ENCODE data around the gene SPINK4.

Gene SPINK4

DNA sequence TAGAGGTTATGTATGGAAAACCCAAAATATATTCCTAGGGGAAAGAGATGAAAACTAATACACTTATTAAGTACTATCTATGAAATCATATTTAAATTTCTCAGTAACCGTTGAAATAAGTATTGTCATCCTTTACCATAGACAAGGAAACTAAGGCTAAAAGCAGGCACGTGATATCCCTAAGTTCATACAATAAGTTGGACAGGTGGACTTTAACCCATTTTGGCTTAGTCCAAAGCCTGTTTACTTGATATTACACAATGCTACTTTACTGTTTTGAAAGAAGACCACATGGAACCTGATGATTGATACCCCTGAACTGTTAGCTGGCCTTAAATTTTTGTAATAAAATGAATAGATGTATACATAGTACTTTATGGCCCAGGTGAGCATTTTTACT lies 53.8 kb downstream of the SPINK4 start:
- Histone ChIP-seq H3K9me2 (ENCODE audit: low read depth, low read length) (no peaks in the 10 kb centered on the region), H3K36me3 (ENCODE audit: insufficient read depth, low read length) (peaks cover 66% of the 10 kb centered on the region), H4K20me1 (ENCODE audit: insufficient read depth, low read length) (no peaks in the 10 kb centered on the region), H3K27ac (ENCODE audit: low read depth, low read length, poor library complexity, severe bottlenecking) (no peak overlapping the region), H3K9me3 (ENCODE audit: low read length) (no peaks in the 10 kb centered on the region), H3K4me1 (ENCODE audit: insufficient read depth, low read length, severe bottlenecking) (peaks cover 87% of the 10 kb centered on the region), H3K79me2 (ENCODE audit: insufficient read depth, low read length) (peaks cover 63% of the 10 kb centered on the region), H3K4me3 (ENCODE audit: low read depth, low read length, poor library complexity, severe bottlenecking) (no peak overlapping the region), H3K9ac (ENCODE audit: low read length) (no peak overlapping the region), H2AFZ (ENCODE audit: low read length) (no peak overlapping the region), H3F3A (ENCODE audit: insufficient read depth, low read length) (peaks cover 4% of the 10 kb centered on the region; the same call in 1 of the 2 replicates), H3K4me2 (ENCODE audit: low read length) (no peak overlapping the region; the same call in 1 of the 2 replicates), H3K27me3 (ENCODE audit: insufficient read depth, low read length) (no peaks in the 10 kb centered on the region)
- TF ChIP-seq, protein P1, sequence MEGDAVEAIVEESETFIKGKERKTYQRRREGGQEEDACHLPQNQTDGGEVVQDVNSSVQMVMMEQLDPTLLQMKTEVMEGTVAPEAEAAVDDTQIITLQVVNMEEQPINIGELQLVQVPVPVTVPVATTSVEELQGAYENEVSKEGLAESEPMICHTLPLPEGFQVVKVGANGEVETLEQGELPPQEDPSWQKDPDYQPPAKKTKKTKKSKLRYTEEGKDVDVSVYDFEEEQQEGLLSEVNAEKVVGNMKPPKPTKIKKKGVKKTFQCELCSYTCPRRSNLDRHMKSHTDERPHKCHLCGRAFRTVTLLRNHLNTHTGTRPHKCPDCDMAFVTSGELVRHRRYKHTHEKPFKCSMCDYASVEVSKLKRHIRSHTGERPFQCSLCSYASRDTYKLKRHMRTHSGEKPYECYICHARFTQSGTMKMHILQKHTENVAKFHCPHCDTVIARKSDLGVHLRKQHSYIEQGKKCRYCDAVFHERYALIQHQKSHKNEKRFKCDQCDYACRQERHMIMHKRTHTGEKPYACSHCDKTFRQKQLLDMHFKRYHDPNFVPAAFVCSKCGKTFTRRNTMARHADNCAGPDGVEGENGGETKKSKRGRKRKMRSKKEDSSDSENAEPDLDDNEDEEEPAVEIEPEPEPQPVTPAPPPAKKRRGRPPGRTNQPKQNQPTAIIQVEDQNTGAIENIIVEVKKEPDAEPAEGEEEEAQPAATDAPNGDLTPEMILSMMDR (IDR thresholded peaks at IDR 0.05; ENCODE audit: low read length), result no peak
- TF ChIP-seq EZH2 (IDR thresholded peaks at IDR 0.05; ENCODE audit: borderline replicate concordance, low read length), result no peak

DNA sequence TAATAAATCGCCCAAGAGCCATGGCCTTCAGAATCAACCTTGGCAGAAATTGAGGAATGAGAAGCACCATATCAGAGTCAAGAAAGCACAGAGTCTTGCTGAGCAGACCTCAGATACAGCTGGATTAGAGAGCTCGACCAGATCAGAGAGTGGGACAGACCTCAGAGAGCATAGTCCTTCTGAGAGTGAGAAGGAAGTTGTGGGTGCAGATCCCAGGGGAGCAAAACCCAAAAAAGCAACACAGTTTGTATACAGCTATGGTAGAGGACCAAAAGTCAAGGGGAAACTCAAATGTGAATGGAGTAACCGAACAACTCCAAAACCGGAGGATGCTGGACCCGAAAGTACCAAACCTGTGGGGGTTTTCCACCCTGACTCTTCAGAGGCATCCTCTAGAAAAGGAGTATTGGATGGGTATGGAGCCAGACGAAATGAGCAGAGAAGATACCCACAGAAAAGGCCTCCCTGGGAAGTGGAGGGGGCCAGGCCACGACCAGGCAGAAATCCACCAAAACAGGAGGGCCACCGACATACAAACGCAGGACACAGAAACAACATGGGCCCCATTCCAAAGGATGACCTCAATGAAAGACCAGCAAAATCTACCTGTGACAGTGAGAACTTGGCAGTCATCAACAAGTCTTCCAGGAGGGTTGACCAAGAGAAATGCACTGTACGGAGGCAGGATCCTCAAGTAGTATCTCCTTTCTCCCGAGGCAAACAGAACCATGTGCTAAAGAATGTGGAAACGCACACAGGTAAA lies 54.9 kb downstream of the SPINK4 start:
- Histone ChIP-seq H3K9me2 (ENCODE audit: low read depth, low read length) (no peaks in the 10 kb centered on the region), H3K4me3 (ENCODE audit: low read depth, low read length, poor library complexity, severe bottlenecking) (peak overlapping the region; percentile 6), H4K20me1 (ENCODE audit: insufficient read depth, low read length) (no peaks in the 10 kb centered on the region), H3K4me2 (ENCODE audit: low read length) (peak overlapping the region; percentile 26; the same call in 1 of the 2 replicates), H3K9me3 (ENCODE audit: low read length) (no peaks in the 10 kb centered on the region), H3K27ac (ENCODE audit: low read depth, low read length, poor library complexity, severe bottlenecking) (peak overlapping the region; percentile 36), H3K27me3 (ENCODE audit: insufficient read depth, low read length) (no peaks in the 10 kb centered on the region), H3K79me2 (ENCODE audit: insufficient read depth, low read length) (peaks cover 74% of the 10 kb centered on the region), H3K36me3 (ENCODE audit: insufficient read depth, low read length) (peaks cover 77% of the 10 kb centered on the region), H3K9ac (ENCODE audit: low read length) (peak overlapping the region; percentile 14; the same call in 1 of the 2 replicates), H3F3A (ENCODE audit: insufficient read depth, low read length) (peaks cover 4% of the 10 kb centered on the region; the same call in 1 of the 2 replicates), H3K4me1 (ENCODE audit: insufficient read depth, low read length, severe bottlenecking) (peaks cover 79% of the 10 kb centered on the region), H2AFZ (ENCODE audit: low read length) (no peak overlapping the region)
- TF ChIP-seq, protein P1 (IDR thresholded peaks at IDR 0.05; ENCODE audit: low read length), result no peak
- no peak for TF ChIP-seq EZH2 (IDR thresholded peaks at IDR 0.05; ENCODE audit: borderline replicate concordance, low read length)

DNA sequence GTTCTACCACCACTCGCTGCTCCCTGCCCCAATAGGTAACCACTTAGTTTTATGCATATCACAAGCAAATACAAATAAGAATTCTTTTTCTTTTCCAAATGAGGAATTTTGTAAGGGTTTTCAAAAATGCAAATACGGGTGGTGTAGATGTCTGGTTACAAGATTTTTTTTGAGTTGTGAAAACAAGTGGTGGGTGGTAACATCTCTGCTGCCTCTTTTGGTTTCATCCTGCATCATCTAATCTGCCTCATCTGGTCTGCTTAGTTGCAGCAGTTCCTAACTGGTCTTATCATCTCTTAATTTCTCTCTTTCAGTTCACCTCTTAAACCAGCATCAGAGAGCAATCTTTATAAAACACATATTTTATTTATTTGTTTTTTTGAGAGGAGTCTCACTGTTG lies 55.6 kb downstream of the SPINK4 start:
- Histone ChIP-seq H3K27ac (ENCODE audit: low read depth, low read length, poor library complexity, severe bottlenecking) (peak overlapping the region; percentile 88), H3K79me2 (ENCODE audit: insufficient read depth, low read length) (peaks cover 79% of the 10 kb centered on the region), H4K20me1 (ENCODE audit: insufficient read depth, low read length) (no peaks in the 10 kb centered on the region), H2AFZ (ENCODE audit: low read length) (no peak overlapping the region), H3K9me3 (ENCODE audit: low read length) (no peaks in the 10 kb centered on the region), H3K4me1 (ENCODE audit: insufficient read depth, low read length, severe bottlenecking) (peaks cover 79% of the 10 kb centered on the region), H3F3A (ENCODE audit: insufficient read depth, low read length) (peaks cover 4% of the 10 kb centered on the region; the same call in 1 of the 2 replicates), H3K4me3 (ENCODE audit: low read depth, low read length, poor library complexity, severe bottlenecking) (no peak overlapping the region), H3K9me2 (ENCODE audit: low read depth, low read length) (no peaks in the 10 kb centered on the region), H3K36me3 (ENCODE audit: insufficient read depth, low read length) (peaks cover 84% of the 10 kb centered on the region), H3K9ac (ENCODE audit: low read length) (no peak overlapping the region), H3K4me2 (ENCODE audit: low read length) (peak overlapping the region; percentile 38; the same call in 1 of the 2 replicates), H3K27me3 (ENCODE audit: insufficient read depth, low read length) (no peaks in the 10 kb centered on the region)
- no peak for TF ChIP-seq EZH2 (IDR thresholded peaks at IDR 0.05; ENCODE audit: borderline replicate concordance, low read length)

Data from OCI-LY1 (cell line).